Measurements from ENCODE around the gene NTF4. TPM values are rescaled to one million over a fixed set of nuclear protein-coding genes. Genes with fewer than 3 reads are reported as not detected.
"Not testable (repeated sequence)": the region's sequence is repeated elsewhere in the genome, so short reads cannot be mapped to it uniquely, and the experiment has no call there.

NTF4 gene
- total and polyA plus RNA-seq, 2 of the 13 experiments (the other 11 are each of a cell fraction or from before 2014, with no cell fraction given) = not detected

GRCh38 chr19:49057636-49058234 is 6.9 kb downstream of the NTF4 start, which contains the start of gene CGB7:
Gene CGB7 (minus strand): TSS chr19:49057749. CDS start chr19:49055375, 2,374 bp downstream.
- 5% methylated on average over 32 of the region's 38 CpGs for WGBS (ENCODE audit: low lambda C conversion rate)
- H3K36me3 ChIP-seq (replicated peaks in 1 of 2; ENCODE audit: control insufficient read depth in 1 of 2, insufficient read depth in 2 of 2, low read length in 2 of 2) = no peaks in the 10 kb centered on the region
- peak within 1 kb of the TSS; percentile 72 for H2AFZ ChIP-seq (ENCODE audit: low read length)
- TF ChIP-seq GFI1 (CRISPR knock-in tag; IDR thresholded peaks at IDR 0.05; ENCODE audit: borderline replicate concordance) (peak; percentile 44; the same call in 1 of the 2 replicates), ZZZ3 (CRISPR knock-in tag; IDR thresholded peaks at IDR 0.05; ENCODE audit: borderline replicate concordance) (no peak), CTCF (CRISPR knock-in tag; IDR thresholded peaks at IDR 0.05) (no peak)
- H3K4me3 ChIP-seq (replicated peaks in 1 of 3; ENCODE audit: insufficient read depth in 1 of 3, low read depth in 2 of 3, low read length in 3 of 3) = peak within 1 kb of the TSS; percentile 54 to 71 (median 63); a peak in 5 of 6 replicates
- BruUV-seq (replicated peaks) = no TSS peak
- no peak for FAIRE-seq
- no peak within 1 kb of the TSS for H3K27ac ChIP-seq (ENCODE audit: extremely low read length, insufficient read depth, low read length)
- H4K20me1 ChIP-seq (ENCODE audit: insufficient read depth, low read length) = no peaks in the 10 kb centered on the region
- no peaks in the 10 kb centered on the region for H3K79me2 ChIP-seq (ENCODE audit: insufficient read depth, low read length)
- POLR2A ChIA-PET = no interaction called here
- intact Hi-C loops (cut with micrococcal nuclease; ENCODE audit: unreplicated experiment) = no loop called here
- no peaks in the 10 kb centered on the region for H3K9me3 ChIP-seq (ENCODE audit: low read length)
- peaks cover 11 to 48% of the 10 kb centered on the region in 2 experiments; a peak in 4 of 5 replicates for H3K27me3 ChIP-seq (ENCODE audit: control insufficient read depth in 1 of 2, insufficient read depth in 2 of 2, low read length in 2 of 2)
- peaks cover 17% of the 10 kb centered on the region for H3K4me1 ChIP-seq (ENCODE audit: insufficient read depth, low read length)
- DNase-seq (ENCODE audit: low spot score) = peak; percentile 17
- in situ Hi-C loops (cut with HindIII; ENCODE audit: extremely low pct_ligation_motif_present, low pct_unique_long_range_greater_than_20kb) = no loop called here
- CTCF ChIA-PET (ENCODE audit: low intra/inter-chr PET ratio, low total read pairs) = no interaction called here
- peak within 1 kb of the TSS; percentile 93 for H3K4me2 ChIP-seq (ENCODE audit: low read depth, low read length)
- ATAC-seq = peak; percentile 30; the same call in 2 of the 3 replicates
- no peak within 1 kb of the TSS for H3K9ac ChIP-seq (ENCODE audit: insufficient read depth, low read depth, low read length)

GRCh38 chr19:49056902-49057596 is 7.6 kb downstream of the NTF4 start:
- in situ Hi-C loops (cut with HindIII; ENCODE audit: extremely low pct_ligation_motif_present, low pct_unique_long_range_greater_than_20kb); FAIRE-seq; DNase-seq (ENCODE audit: low spot score); H3K27ac ChIP-seq (ENCODE audit: extremely low read length, insufficient read depth, low read length); H3K79me2 ChIP-seq (ENCODE audit: insufficient read depth, low read length); H3K36me3 ChIP-seq (replicated peaks in 1 of 2; ENCODE audit: control insufficient read depth in 1 of 2, insufficient read depth in 2 of 2, low read length in 2 of 2); intact Hi-C loops (cut with micrococcal nuclease; ENCODE audit: unreplicated experiment); CTCF ChIA-PET (ENCODE audit: low intra/inter-chr PET ratio, low total read pairs); H3K9ac ChIP-seq (ENCODE audit: insufficient read depth, low read depth, low read length); H3K9me3 ChIP-seq (ENCODE audit: low read length); H4K20me1 ChIP-seq (ENCODE audit: insufficient read depth, low read length); BruUV-seq (replicated peaks): not testable (repeated sequence)
- POLR2A ChIA-PET = interaction anchor here (1.1 kb wide), 1 partner anchor 8 kb away, joined by 3 read pairs; the partner anchor contains the start of gene NTF4
- Histone ChIP-seq H3K27me3 (ENCODE audit: control insufficient read depth in 1 of 2, insufficient read depth in 2 of 2, low read length in 2 of 2) (peaks cover 11 to 48% of the 10 kb centered on the region in 2 experiments; a peak in 4 of 5 replicates), H3K4me3 (replicated peaks in 1 of 3; ENCODE audit: insufficient read depth in 1 of 3, low read depth in 2 of 3, low read length in 3 of 3) (peak overlapping the region; percentile 54 to 71 (median 63); a peak in 5 of 6 replicates), H2AFZ (ENCODE audit: low read length) (peak overlapping the region; percentile 72), H3K4me2 (ENCODE audit: low read depth, low read length) (peak overlapping the region; percentile 93), H3K4me1 (ENCODE audit: insufficient read depth, low read length) (peaks cover 17% of the 10 kb centered on the region)
- WGBS (ENCODE audit: low lambda C conversion rate) = 18% methylated on average over 6 of the region's 34 CpGs
- peak; percentile 44 for ATAC-seq

All from HepG2 (cell line).